NK-92 (cell line): ENCODE results near the gene LLGL2.

ENCODE experiments used
- DNase-seq: peaks from one replicate; lab custom pipeline; 2025; ENCODE audit not compliant: unreplicated experiment; lab: John Stamatoyannopoulos, UW

Gene LLGL2

GRCh38 chr17:75610103-75610984, 84.8 kb downstream of the LLGL2 start:
- no peak for DNase-seq

- no peak for DNase-seq
These were observed 86.4 kb downstream of the LLGL2 start for GRCh38 chr17:75611851-75612429.

- DNase-seq = no peak
These were observed 87.6 kb downstream of the LLGL2 start for GRCh38 chr17:75612906-75613626.

GRCh38 chr17:75614006-75614405, 88.5 kb downstream of the LLGL2 start:
- DNase-seq = no peak

GRCh38 chr17:75614556-75615270, 89.2 kb downstream of the LLGL2 start:
- DNase-seq = no peak

GRCh38 chr17:75615301-75615700, 89.8 kb downstream of the LLGL2 start:
- DNase-seq = no peak

- no peak for DNase-seq
These were observed 91.1 kb downstream of the LLGL2 start for GRCh38 chr17:75616521-75617122.

GRCh38 chr17:75617218-75617617, 91.7 kb downstream of the LLGL2 start:
- DNase-seq = no peak

- no peak for DNase-seq
These were observed 92.2 kb downstream of the LLGL2 start for GRCh38 chr17:75617675-75618074.

GRCh38 chr17:75619506-75620431, 94.3 kb downstream of the LLGL2 start:
- DNase-seq = no peak

- DNase-seq = no peak
These were observed 96.0 kb downstream of the LLGL2 start for GRCh38 chr17:75621489-75621888.

- DNase-seq = no peak
These were observed 96.6 kb downstream of the LLGL2 start for GRCh38 chr17:75622076-75622475.

- DNase-seq = no peak
These were observed 97.3 kb downstream of the LLGL2 start for GRCh38 chr17:75622771-75623273.

- DNase-seq = no peak
These were observed 97.9 kb downstream of the LLGL2 start for GRCh38 chr17:75623386-75623785.

GRCh38 chr17:75624021-75624420, 98.5 kb downstream of the LLGL2 start:
- no peak for DNase-seq
